ENCODE measurements around the gene SLC9A8. TPM values are rescaled to one million over a fixed set of nuclear protein-coding genes. Genes with fewer than 3 reads are reported as not detected.

Gene SLC9A8
- total and polyA plus RNA-seq, 2 of the 8 experiments (the other 6 are each of a cell fraction or from before 2014, with no cell fraction given), result 3.2 to 6.2 TPM

GRCh38 chr20:49915380-49916145, 102.9 kb downstream of the SLC9A8 start, which contains the start of gene SPATA2:
Gene SPATA2, minus strand, starts transcription at chr20:49915529. Its CDS starts 7,039 bp downstream, at chr20:49908490.
- H3K4me3 ChIP-seq (ENCODE audit: extremely low read depth in 1 of 4, insufficient read depth in 2 of 4, low read depth in 3 of 4, low read length in 4 of 4), result peak within 1 kb of the TSS; percentile 71 to 99 (median 96)
- TF ChIP-seq YY1 (IDR thresholded peaks at IDR 0.05; ENCODE audit: low read depth, low read length), result no peak; the same call in 1 of the 2 replicates
- TF ChIP-seq RBBP5 (IDR thresholded peaks at IDR 0.05; ENCODE audit: borderline replicate concordance, low read depth, low read length), result peak; percentile 64; the same call in 1 of the 2 replicates
- TF ChIP-seq SUZ12 (IDR thresholded peaks at IDR 0.05; ENCODE audit: low read length), result no peak
- peak; percentile 73 for TF ChIP-seq SAP30 (IDR thresholded peaks at IDR 0.05; ENCODE audit: insufficient read depth, insufficient replicate concordance, low read length)

More at GRCh38 chr20:49915380-49916145, 102.9 kb downstream of the SLC9A8 start, which contains the start of gene SPATA2:
- Histone ChIP-seq H2BK5ac (ENCODE audit: low read depth, low read length) (peak within 1 kb of the TSS; percentile 100), H3K4me1 (replicated peaks in 1 of 4; ENCODE audit: control insufficient read depth in 3 of 4, insufficient read depth in 4 of 4, low read length in 3 of 4) (peaks cover 0 to 6% (median 3%) of the 10 kb centered on the region in 4 experiments; a peak in 2 of 7 replicates), H2BK12ac (ENCODE audit: low read depth, low read length) (peak within 1 kb of the TSS; percentile 100), H3K9ac (replicated peaks in 1 of 4; ENCODE audit: extremely low read depth in 1 of 4, low read depth in 3 of 4, low read length in 3 of 4) (peak within 1 kb of the TSS; percentile 84 to 99 (median 95)), H2BK15ac (ENCODE audit: low read length) (0 out of 2 replicates have a peak within 1 kb of the TSS, but pooled peaks have one; percentile 88), H3K23ac (ENCODE audit: insufficient read length) (no peak within 1 kb of the TSS), H3K27me3 (replicated peaks in 1 of 4; ENCODE audit: control insufficient read depth in 3 of 4, extremely low read depth in 1 of 4, insufficient read depth in 3 of 4, low read length in 3 of 4) (no peaks in the 10 kb centered on the region), H2AK5ac (ENCODE audit: low read depth, low read length) (no peak within 1 kb of the TSS), H3K4ac (replicated peaks; ENCODE audit: insufficient read length, low read depth, low read length) (peak within 1 kb of the TSS; percentile 96), H3K18ac (ENCODE audit: extremely low read depth, low read length) (peak within 1 kb of the TSS; percentile 99), H3K36me3 (ENCODE audit: control insufficient read depth in 2 of 4, insufficient read depth in 4 of 4, low read length in 3 of 4) (no peaks in the 10 kb centered on the region), H3K27ac (ENCODE audit: low read depth, low read length) (peak within 1 kb of the TSS; percentile 100), H4K8ac (ENCODE audit: extremely low read depth, insufficient read depth, low read length) (peak within 1 kb of the TSS; percentile 100), H3K79me1 (ENCODE audit: low read depth, low read length) (peaks cover 9% of the 10 kb centered on the region), H3K23me2 (ENCODE audit: low read depth, low read length) (peaks cover 8% of the 10 kb centered on the region), H2BK120ac (replicated peaks; ENCODE audit: low read depth, low read length) (peak within 1 kb of the TSS; percentile 99), H2BK20ac (ENCODE audit: low read length) (peak within 1 kb of the TSS; percentile 89; the same call in 1 of the 2 replicates), H3K79me2 (ENCODE audit: control insufficient read depth in 1 of 2, insufficient read depth in 2 of 2, low read length in 2 of 2) (peaks cover 4 to 41% of the 10 kb centered on the region in 2 experiments; a peak in 3 of 4 replicates), H4K91ac (replicated peaks; ENCODE audit: insufficient read length, low read length) (peak within 1 kb of the TSS; percentile 99), H2AFZ (ENCODE audit: low read length) (peak within 1 kb of the TSS; percentile 100), H3K4me2 (ENCODE audit: insufficient read depth in 1 of 2, low read depth in 2 of 2, low read length in 2 of 2) (peak within 1 kb of the TSS; percentile 57 to 99), H3K14ac (ENCODE audit: insufficient read length) (no peak within 1 kb of the TSS), H4K20me1 (replicated peaks in 1 of 2; ENCODE audit: control insufficient read depth in 1 of 2, insufficient read depth in 2 of 2, low read length in 2 of 2) (peaks cover 0 to 8% of the 10 kb centered on the region in 2 experiments), H4K5ac (ENCODE audit: insufficient read length, low read depth, low read length) (peak within 1 kb of the TSS; percentile 100), H3K56ac (replicated peaks; ENCODE audit: insufficient read length, low read depth, low read length) (peak within 1 kb of the TSS; percentile 93), H3K9me3 (ENCODE audit: insufficient read depth in 2 of 2, low read depth in 1 of 2, low read length in 1 of 2) (no peaks in the 10 kb centered on the region)
- no peak for FAIRE-seq
- POLR2A ChIA-PET (ENCODE audit: partially characterized antibody), result interaction anchor here (0.7 to 3.8 kb wide), 5 partner anchors 9 to 134 kb away, joined by 3 to 17 read pairs (median 4); no protein-coding TSS in a partner anchor
- peak; percentile 80 to 96 for DNase-seq (ENCODE audit: low read depth in 1 of 2, low spot score in 2 of 2)
- WGBS, 2 experiments (ENCODE audit: extremely low coverage in 1 of 2, insufficient coverage in 1 of 2, insufficient read length in 1 of 2, insufficient replicate concordance in 2 of 2, low coverage in 1 of 2, low lambda C conversion rate in 2 of 2, missing lambda C conversion rate in 1 of 2), result 1% methylated on average over 69 of the region's 69 CpGs; no CpG with 5 or more reads in 1 of the 2 experiments
- CTCF ChIA-PET (ENCODE audit: partially characterized antibody), result interaction anchor here (0.6 to 1.9 kb wide), 14 partner anchors 9 to 665 kb away, joined by 3 to 6 read pairs (median 3); no protein-coding TSS in a partner anchor

All from H1 (cell line).